Measurements from ENCODE around the gene MDM2.

- TF ChIP-seq POLR2A (IDR thresholded peaks at IDR 0.05; ENCODE audit: control extremely low read depth in 1 of 2, low read depth in 2 of 2, low read length in 2 of 2) (no peak), MAX (IDR thresholded peaks at IDR 0.05) (no peak), BCL11A (IDR thresholded peaks at IDR 0.05; ENCODE audit: low read depth in 2 of 2, low read length in 2 of 2) (no peak), CTCF (IDR thresholded peaks at IDR 0.05; ENCODE audit: control extremely low read depth in 1 of 3, insufficient read depth in 1 of 3, low read depth in 1 of 3, low read length in 3 of 3) (no peak), SRF (IDR thresholded peaks at IDR 0.05; ENCODE audit: low read depth, low read length) (no peak), TBP (IDR thresholded peaks at IDR 0.05; ENCODE audit: low read depth, low read length) (no peak), CHD2 (IDR thresholded peaks at IDR 0.05; ENCODE audit: low read length) (no peak), TAF7 (optimal IDR thresholded peaks at IDR 0.05; ENCODE audit: borderline replicate concordance, low read depth, low read length) (no peak), POLR2AphosphoS5 (IDR thresholded peaks at IDR 0.05; ENCODE audit: low read depth, low read length) (no peak), CEBPB (IDR thresholded peaks at IDR 0.05; ENCODE audit: low read depth, low read length) (no peak), YY1 (IDR thresholded peaks at IDR 0.05; ENCODE audit: low read depth, low read length) (no peak), HDAC2 (IDR thresholded peaks at IDR 0.05; ENCODE audit: borderline replicate concordance in 1 of 2, low read depth in 2 of 2, low read length in 2 of 2) (no peak)
Measured at GRCh38 chr12:68856510-68856909, 48.5 kb downstream of the MDM2 start.

Data from H1 (cell line).